K562 (cell line): ENCODE measurements around the gene ZNF22. TPM values are rescaled to one million over a fixed set of nuclear protein-coding genes. Genes with fewer than 3 reads are reported as not detected.

Source experiments
- ATAC-seq: fragments of 200-7000 bp; cut with Tn5 transposase; 3 replicates; pipeline ENCODE4 v1.9.1; 2020; ENCODE audit warnings: moderate library complexity
- BruUV-seq: library from RNA; stranded (reverse); fragments of 400-500 nt; replicated peaks from 2 replicates; lab custom pipeline; 2021; lab: Mats Ljungman, UMichigan
- CTCF ChIA-PET: fragments of 300-600 bp; formaldehyde crosslinking; extraction: SDS; loops from one replicate; lab custom pipeline; 2021; ENCODE audit warnings: low intra/inter-chr PET ratio; lab: Yijun Ruan, JAX
- POLR2A ChIA-PET: fragments of 300-600, 350-650 bp; sonication (Branson Sonifier 250); formaldehyde crosslinking; extraction: SDS; loops from one replicate; lab custom pipeline; 2021; ENCODE audit warnings: antibody characterized with exemption, inconsistent platforms; lab: Yijun Ruan, JAX
- DNase-seq, 4 experiments: peaks; one replicate each; pipeline versions ENCODE4 v3.0.0 to v3.0.0-alpha.2; 2011 to 2018; ENCODE audit warnings: low spot score in 3 of 4, mixed read lengths in 3 of 4; ENCODE audit errors: extremely low read depth in 1 of 4
- FAIRE-seq: peaks from 2 replicates; lab custom pipeline; 2011; peaks lifted over from hg19 to GRCh38; lab: Jason Lieb, UNC
- H2AFZ ChIP-seq: 2 replicates; pipeline ENCODE4 v1.6.0; 2011; ENCODE audit warnings: low read depth, low read length, control low read depth, inconsistent platforms
- H3K27ac ChIP-seq: fragments of 200-600 bp; 3 replicates; pipeline ENCODE4 v1.8.0; 2011; ENCODE audit warnings: low read depth, mild to moderate bottlenecking, control low read depth, inconsistent platforms, low read length, moderate library complexity, mixed read lengths; ENCODE audit errors: extremely low read depth
- H3K27me3 ChIP-seq, 2 experiments: fragments of 300-600 bp in 1 of 2; 2 replicates in 1 of 2; 3 replicates in 1 of 2; pipeline versions ENCODE4 v1.6.0 to v1.8.0; 2011; ENCODE audit warnings: inconsistent platforms in 2 of 2, low read length in 2 of 2, mild to moderate bottlenecking in 1 of 2, mixed read lengths in 1 of 2, moderate library complexity in 1 of 2; ENCODE audit not compliant: control insufficient read depth in 2 of 2, insufficient read depth in 2 of 2
- H3K36me3 ChIP-seq: fragments of 300-600 bp; 3 replicates; pipeline ENCODE4 v1.8.0; 2011; ENCODE audit warnings: mild to moderate bottlenecking, low read length, inconsistent platforms; ENCODE audit not compliant: control insufficient read depth, insufficient read depth
- H3K4me1 ChIP-seq, 2 experiments: fragments of 200-600 bp in 1 of 2; replicated peaks in 1 of 2; 2 replicates in 1 of 2; 3 replicates in 1 of 2; pipeline versions ENCODE4 v1.5.1 to v1.8.0; 2011; ENCODE audit warnings: inconsistent platforms in 2 of 2, low read length in 2 of 2, mild to moderate bottlenecking in 1 of 2, mixed read lengths in 1 of 2, moderate library complexity in 1 of 2; ENCODE audit not compliant: control insufficient read depth in 2 of 2, insufficient read depth in 2 of 2
- H3K4me2 ChIP-seq: 2 replicates; pipeline ENCODE4 v1.6.1; 2011; ENCODE audit warnings: low read length, control low read depth, inconsistent platforms, mixed read lengths; ENCODE audit not compliant: insufficient read depth
- H3K4me3 ChIP-seq: fragments of 200-600 bp; sonication (generic), shearing (Covaris generic); 2 replicates; pipeline ENCODE4 v1.5.1; 2016; ENCODE audit warnings: control low read depth, inconsistent platforms
- H3K79me2 ChIP-seq: fragments of 200-600 bp; 3 replicates; pipeline ENCODE4 v1.8.0; 2011; ENCODE audit warnings: low read length, inconsistent platforms; ENCODE audit not compliant: control insufficient read depth, insufficient read depth
- H3K9ac ChIP-seq, 2 experiments: 2 replicates each; pipeline versions ENCODE4 v1.6.0 to v1.6.1; 2011; ENCODE audit warnings: low read depth in 2 of 2, low read length in 2 of 2, control low read depth in 1 of 2, inconsistent platforms in 1 of 2, mild to moderate bottlenecking in 1 of 2, mixed read lengths in 1 of 2; ENCODE audit not compliant: insufficient read depth in 1 of 2
- H3K9me1 ChIP-seq: one replicate; pipeline ENCODE4 v1.6.0; 2011; ENCODE audit warnings: inconsistent platforms, mild to moderate bottlenecking, low read length, moderate library complexity; ENCODE audit not compliant: control insufficient read depth, insufficient read depth
- H3K9me3 ChIP-seq: replicated peaks from 2 replicates; pipeline ENCODE4 v1.5.1; 2011; ENCODE audit warnings: low read depth, low read length, inconsistent platforms; ENCODE audit not compliant: control insufficient read depth, insufficient read depth
- H4K20me1 ChIP-seq: replicated peaks from 2 replicates; pipeline ENCODE4 v1.6.1; 2011; ENCODE audit warnings: low read length, inconsistent platforms, mixed read lengths; ENCODE audit not compliant: control insufficient read depth, insufficient read depth
- ATF7 ChIP-seq: fragments of 450-650 bp; IDR thresholded peaks from 2 replicates; pipeline ENCODE4 v1.7.1; 2014; ENCODE audit warnings: mild to moderate bottlenecking, moderate library complexity
- CBFA2T3 ChIP-seq: fragments of 450-650 bp; IDR thresholded peaks from 2 replicates; pipeline ENCODE4 v1.6.1; 2017
- MTA3 ChIP-seq: fragments of 450-650 bp; formaldehyde crosslinking; IDR thresholded peaks from 2 replicates; pipeline ENCODE4 v1.6.1; 2017; ENCODE audit warnings: mild to moderate bottlenecking, borderline replicate concordance
- POLR2AphosphoS5 ChIP-seq: IDR thresholded peaks from 2 replicates; pipeline ENCODE4 v1.6.1; 2011; ENCODE audit warnings: mild to moderate bottlenecking, low read depth, low read length, moderate library complexity; ENCODE audit not compliant: control insufficient read depth, insufficient read depth
- POLR2G ChIP-seq: fragments of 200-400 bp; formaldehyde crosslinking; IDR thresholded peaks from 2 replicates; pipeline ENCODE4 v1.6.1; 2017; ENCODE audit warnings: low read depth, mild to moderate bottlenecking, antibody characterized with exemption, low read length, moderate library complexity
- ZBTB17 ChIP-seq: fragments of 450-650 bp; formaldehyde crosslinking; IDR thresholded peaks from 2 replicates; pipeline ENCODE4 v1.4.0; 2020; ENCODE audit warnings: mild to moderate bottlenecking
- ZBTB7A ChIP-seq: IDR thresholded peaks from 2 replicates; pipeline ENCODE4 v1.6.1; 2011; ENCODE audit warnings: low read depth, mild to moderate bottlenecking, low read length, moderate library complexity, borderline replicate concordance; ENCODE audit not compliant: control insufficient read depth
- ZFPM2 ChIP-seq: fragments of 250-450 bp; sonication (Bioruptor Pico); IDR thresholded peaks from 2 replicates; pipeline ENCODE4 v1.5.1; 2022; ENCODE audit warnings: mild to moderate bottlenecking
- ZNF212 ChIP-seq: fragments of 450-650 bp; formaldehyde crosslinking; IDR thresholded peaks from 2 replicates; pipeline ENCODE4 v1.4.0; 2020; ENCODE audit warnings: mild to moderate bottlenecking
- ZNF76 ChIP-seq: fragments of 250-450 bp; sonication (Bioruptor Pico); IDR thresholded peaks from 2 replicates; pipeline ENCODE4 v1.4.0; 2020; ENCODE audit warnings: mild to moderate bottlenecking, moderate library complexity, borderline replicate concordance
- WGBS: fragments of 100-300 bp; shearing (Covaris generic); methylation state at CpG from one replicate; pipeline ENCODE4 v1.1.6; 2016; ENCODE audit warnings: low coverage, mixed read lengths; ENCODE audit not compliant: insufficient coverage; ENCODE audit errors: missing lambda C conversion rate; 5-methylcytosine and 5-hydroxymethylcytosine counted together
- in situ Hi-C: fragments of 300-500 bp; cut with MboI; formaldehyde crosslinking; loops from 4 replicates; pipeline ENCODE4 v1.15.0; 2018; ENCODE audit warnings: inconsistent platforms, mixed read lengths
- intact Hi-C: fragments of 100-400 bp; cut with micrococcal nuclease; formaldehyde crosslinking; loops from 2 replicates; pipeline ENCODE4 v1.14.2; 2022
- polyA plus RNA-seq, 8 experiments: library from polyadenylated mRNA; depleted of rRNA in 4 of 8; stranded (reverse) in 5 of 8; unstranded in 3 of 8; fragments of >200 nt; fragmentation: Nextera tagmentation in 2 of 8; fragmentation: Illumina TruSeq in 1 of 8; extraction: Ambion mirVana in 2 of 8; extraction: Trizol in 1 of 8; gene quantifications; 2 replicates each; pipeline versions ENCODE4 v1.2.1 to v1.2.3, GENCODE V29; 2011 to 2014; ENCODE audit warnings: inconsistent platforms in 1 of 8, missing spikeins in 1 of 8
- total RNA-seq, 7 experiments: library from RNA; depleted of rRNA in 6 of 7; stranded (reverse); fragments of >200 nt in 6 of 7; fragmentation: Illumina TruSeq in 2 of 7; extraction: Trizol in 2 of 7; gene quantifications; 2 replicates each; pipeline versions ENCODE4 v1.2.1 to v1.2.3, GENCODE V29; 2011 to 2021; ENCODE audit warnings: low replicate concordance in 1 of 7
- TF ChIP-seq, protein P1 (sequence below): fragments of 450-650 bp; IDR thresholded peaks from 2 replicates; pipeline ENCODE4 v1.6.1; 2016; ENCODE audit warnings: mild to moderate bottlenecking
- TF ChIP-seq, protein P2 (sequence below): fragments of 450-650 bp; IDR thresholded peaks from 2 replicates; pipeline ENCODE4 v1.6.1; 2017; ENCODE audit warnings: antibody characterized with exemption, mild to moderate bottlenecking

Gene ZNF22
- total and polyA plus RNA-seq, 9 of the 15 experiments (the other 6 are each of a cell fraction or from before 2014, with no cell fraction given), result 36.2 to 98.7 (median 51.2) TPM

DNA sequence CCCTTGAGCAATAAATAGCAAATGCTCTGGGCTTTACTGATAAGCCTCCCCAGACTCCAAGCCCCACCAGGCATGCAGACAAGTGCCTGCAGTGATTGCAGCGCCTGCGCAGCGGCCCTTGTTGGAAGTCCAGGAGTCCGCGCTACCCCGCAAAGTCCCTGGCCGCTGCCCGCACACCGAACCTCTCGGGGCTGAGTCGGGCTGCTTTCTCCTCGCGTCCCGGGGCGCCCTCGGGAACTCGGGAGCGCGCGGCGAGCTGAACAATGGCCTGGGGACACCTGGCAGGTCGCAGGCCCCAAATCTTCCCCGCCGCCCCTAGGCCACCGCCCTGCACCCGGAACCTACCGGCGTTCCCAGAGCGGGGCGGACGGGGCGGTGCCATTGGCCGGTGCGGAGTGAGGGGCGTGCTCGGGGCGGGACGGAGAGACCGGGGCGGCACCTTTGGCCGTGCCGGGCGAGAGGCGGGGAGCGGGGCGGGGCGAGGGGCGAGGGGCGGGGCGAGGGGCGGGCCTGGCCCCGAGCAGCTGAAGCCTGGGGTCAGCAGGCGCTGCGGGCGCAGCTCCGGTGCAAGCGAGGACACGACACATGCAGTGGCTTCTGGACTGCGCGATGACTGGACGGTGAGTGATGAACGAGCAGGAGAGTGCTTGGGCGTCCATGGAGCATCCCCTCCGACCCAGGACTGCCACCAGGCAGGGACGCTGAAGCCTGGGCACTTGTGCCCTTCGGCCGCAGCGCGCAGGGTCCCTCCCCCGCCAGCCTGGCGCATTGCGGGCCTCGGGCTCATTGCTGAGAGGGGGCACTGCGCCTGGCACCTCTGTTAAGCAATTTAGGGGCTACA is 41.3 kb upstream of the ZNF22 start, which contains the start of gene RASSF4:
Gene RASSF4 (plus strand): TSS at position 556 of the 841 bp plus-strand sequence. CDS start 10,401 bp downstream, outside the sequence.
- in situ Hi-C loops, result no loop called here
- H3K9ac ChIP-seq, result peak within 1 kb of the TSS in 1 of 2 experiments; percentile 90; a peak in 2 of 4 replicates
- H3K9me1 ChIP-seq, result peaks cover 4% of the 10 kb centered on the region
- H3K27ac ChIP-seq, result no peak within 1 kb of the TSS
- H3K4me1 ChIP-seq, result peaks cover 8 to 16% of the 10 kb centered on the region in 2 experiments; a peak in 4 of 5 replicates
- POLR2A ChIA-PET, result no interaction called here
- peak; percentile 100 for ATAC-seq
- peak within 1 kb of the TSS; percentile 62 for H3K4me3 ChIP-seq
- peak; percentile 91 to 100 (median 98) for DNase-seq
- H2AFZ ChIP-seq, result peak within 1 kb of the TSS; percentile 96
- H3K27me3 ChIP-seq, result peaks cover 15 to 31% of the 10 kb centered on the region in 2 experiments; a peak in 4 of 5 replicates
- H3K36me3 ChIP-seq, result no peaks in the 10 kb centered on the region
- BruUV-seq, result TSS peak; percentile 89
- CTCF ChIA-PET, result no interaction called here
- H4K20me1 ChIP-seq, result peaks cover 8% of the 10 kb centered on the region; the same call in 1 of the 2 replicates
- FAIRE-seq, result no peak
- no peaks in the 10 kb centered on the region for H3K79me2 ChIP-seq
- intact Hi-C loops, result no loop called here
- 4% methylated on average over 54 of the region's 74 CpGs for WGBS
- no peaks in the 10 kb centered on the region for H3K9me3 ChIP-seq
- peak within 1 kb of the TSS; percentile 79 for H3K4me2 ChIP-seq
- TF ChIP-seq ZFPM2 (0 out of 2 replicates have a peak, but pooled peaks have one; percentile 30), ZNF212 (CRISPR knock-in tag) (0 out of 2 replicates have a peak, but pooled peaks have one; percentile 26), ZBTB17 (CRISPR knock-in tag) (peak; percentile 58; the same call in 1 of the 2 replicates), POLR2G (peak; percentile 77), ATF7 (peak; percentile 52), MTA3 (0 out of 2 replicates have a peak, but pooled peaks have one; percentile 30), CBFA2T3 (peak; percentile 83), ZNF76 (CRISPR knock-in tag) (peak; percentile 77; the same call in 1 of the 2 replicates), ZBTB7A (peak; percentile 62; the same call in 1 of the 2 replicates), POLR2AphosphoS5 (0 out of 2 replicates have a peak, but pooled peaks have one; percentile 32)
- TF ChIP-seq, protein P1, sequence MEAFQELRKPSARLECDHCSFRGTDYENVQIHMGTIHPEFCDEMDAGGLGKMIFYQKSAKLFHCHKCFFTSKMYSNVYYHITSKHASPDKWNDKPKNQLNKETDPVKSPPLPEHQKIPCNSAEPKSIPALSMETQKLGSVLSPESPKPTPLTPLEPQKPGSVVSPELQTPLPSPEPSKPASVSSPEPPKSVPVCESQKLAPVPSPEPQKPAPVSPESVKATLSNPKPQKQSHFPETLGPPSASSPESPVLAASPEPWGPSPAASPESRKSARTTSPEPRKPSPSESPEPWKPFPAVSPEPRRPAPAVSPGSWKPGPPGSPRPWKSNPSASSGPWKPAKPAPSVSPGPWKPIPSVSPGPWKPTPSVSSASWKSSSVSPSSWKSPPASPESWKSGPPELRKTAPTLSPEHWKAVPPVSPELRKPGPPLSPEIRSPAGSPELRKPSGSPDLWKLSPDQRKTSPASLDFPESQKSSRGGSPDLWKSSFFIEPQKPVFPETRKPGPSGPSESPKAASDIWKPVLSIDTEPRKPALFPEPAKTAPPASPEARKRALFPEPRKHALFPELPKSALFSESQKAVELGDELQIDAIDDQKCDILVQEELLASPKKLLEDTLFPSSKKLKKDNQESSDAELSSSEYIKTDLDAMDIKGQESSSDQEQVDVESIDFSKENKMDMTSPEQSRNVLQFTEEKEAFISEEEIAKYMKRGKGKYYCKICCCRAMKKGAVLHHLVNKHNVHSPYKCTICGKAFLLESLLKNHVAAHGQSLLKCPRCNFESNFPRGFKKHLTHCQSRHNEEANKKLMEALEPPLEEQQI, result no peak
- TF ChIP-seq, protein P2, sequence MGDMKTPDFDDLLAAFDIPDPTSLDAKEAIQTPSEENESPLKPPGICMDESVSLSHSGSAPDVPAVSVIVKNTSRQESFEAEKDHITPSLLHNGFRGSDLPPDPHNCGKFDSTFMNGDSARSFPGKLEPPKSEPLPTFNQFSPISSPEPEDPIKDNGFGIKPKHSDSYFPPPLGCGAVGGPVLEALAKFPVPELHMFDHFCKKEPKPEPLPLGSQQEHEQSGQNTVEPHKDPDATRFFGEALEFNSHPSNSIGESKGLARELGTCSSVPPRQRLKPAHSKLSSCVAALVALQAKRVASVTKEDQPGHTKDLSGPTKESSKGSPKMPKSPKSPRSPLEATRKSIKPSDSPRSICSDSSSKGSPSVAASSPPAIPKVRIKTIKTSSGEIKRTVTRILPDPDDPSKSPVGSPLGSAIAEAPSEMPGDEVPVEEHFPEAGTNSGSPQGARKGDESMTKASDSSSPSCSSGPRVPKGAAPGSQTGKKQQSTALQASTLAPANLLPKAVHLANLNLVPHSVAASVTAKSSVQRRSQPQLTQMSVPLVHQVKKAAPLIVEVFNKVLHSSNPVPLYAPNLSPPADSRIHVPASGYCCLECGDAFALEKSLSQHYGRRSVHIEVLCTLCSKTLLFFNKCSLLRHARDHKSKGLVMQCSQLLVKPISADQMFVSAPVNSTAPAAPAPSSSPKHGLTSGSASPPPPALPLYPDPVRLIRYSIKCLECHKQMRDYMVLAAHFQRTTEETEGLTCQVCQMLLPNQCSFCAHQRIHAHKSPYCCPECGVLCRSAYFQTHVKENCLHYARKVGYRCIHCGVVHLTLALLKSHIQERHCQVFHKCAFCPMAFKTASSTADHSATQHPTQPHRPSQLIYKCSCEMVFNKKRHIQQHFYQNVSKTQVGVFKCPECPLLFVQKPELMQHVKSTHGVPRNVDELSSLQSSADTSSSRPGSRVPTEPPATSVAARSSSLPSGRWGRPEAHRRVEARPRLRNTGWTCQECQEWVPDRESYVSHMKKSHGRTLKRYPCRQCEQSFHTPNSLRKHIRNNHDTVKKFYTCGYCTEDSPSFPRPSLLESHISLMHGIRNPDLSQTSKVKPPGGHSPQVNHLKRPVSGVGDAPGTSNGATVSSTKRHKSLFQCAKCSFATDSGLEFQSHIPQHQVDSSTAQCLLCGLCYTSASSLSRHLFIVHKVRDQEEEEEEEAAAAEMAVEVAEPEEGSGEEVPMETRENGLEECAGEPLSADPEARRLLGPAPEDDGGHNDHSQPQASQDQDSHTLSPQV, result no peak
